BE2C (cell line): ENCODE data around the gene PGF.

Source experiments
- DNase-seq: peaks from one replicate; pipeline ENCODE4 v3.0.0-alpha.2; 2020
- H3K27me3 ChIP-seq: fragments of 250-450 bp; sonication (Bioruptor Pico); 2 replicates; pipeline ENCODE4 v1.5.1; 2020; ENCODE audit warnings: mild to moderate bottlenecking
- H3K36me3 ChIP-seq: fragments of 250-450 bp; sonication (Bioruptor Pico); 2 replicates; pipeline ENCODE4 v1.5.1; 2020; ENCODE audit warnings: mild to moderate bottlenecking
- H3K4me1 ChIP-seq: fragments of 250-450 bp; sonication (Bioruptor Pico); 2 replicates; pipeline ENCODE4 v1.5.1; 2020
- H3K4me3 ChIP-seq: 2 replicates; pipeline ENCODE4 v1.5.1; 2011; ENCODE audit warnings: low read depth, low read length
- H3K9me3 ChIP-seq: fragments of 250-450 bp; sonication (Bioruptor Pico); 2 replicates; pipeline ENCODE4 v1.5.1; 2020
- TF ChIP-seq, protein P1 (sequence below): IDR thresholded peaks from 2 replicates; pipeline ENCODE4 v1.5.1; 2012; ENCODE audit warnings: mild to moderate bottlenecking, low read depth, low read length

PGF gene

DNA sequence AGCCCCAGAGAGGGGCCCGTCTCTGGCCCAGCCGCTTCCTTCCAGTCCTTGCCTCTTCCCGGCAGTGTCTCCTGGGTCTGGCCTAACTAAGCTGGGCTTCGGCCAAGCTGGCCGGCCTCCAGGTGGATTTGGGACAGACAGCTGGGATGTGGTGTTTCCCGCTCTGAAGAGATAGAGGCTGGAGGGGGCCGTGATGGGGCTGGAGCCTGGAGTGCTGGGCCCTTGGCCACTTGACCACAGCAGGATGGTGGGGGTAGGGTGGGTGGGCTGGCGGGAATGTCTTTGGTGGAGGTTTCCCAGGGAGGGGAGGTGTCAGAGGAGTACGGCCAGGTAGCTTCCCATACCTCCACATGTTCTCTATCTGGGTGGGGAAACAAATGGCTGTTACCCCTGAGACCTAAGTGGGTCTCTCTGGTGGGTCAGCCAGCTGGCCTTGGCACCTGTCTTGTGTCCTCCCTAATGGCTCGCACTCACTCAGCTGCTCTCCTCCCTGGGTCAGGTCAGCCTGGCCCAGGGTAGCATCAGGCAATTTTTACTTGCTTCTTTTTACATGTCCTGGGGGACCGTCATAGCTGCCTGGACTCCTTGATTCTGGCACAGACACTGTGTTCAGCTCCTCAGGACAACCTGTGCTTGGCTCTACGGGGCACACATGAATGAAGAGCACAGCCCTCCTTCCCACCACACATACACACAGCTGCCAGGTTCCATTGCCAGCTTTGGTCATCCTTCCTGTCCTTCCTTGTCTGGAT is 19.8 kb upstream of the PGF start:
- Histone ChIP-seq H3K27me3 (no peaks in the 10 kb centered on the region), H3K4me1 (peaks cover 24% of the 10 kb centered on the region), H3K9me3 (no peaks in the 10 kb centered on the region), H3K4me3 (no peak overlapping the region), H3K36me3 (no peaks in the 10 kb centered on the region)
- TF ChIP-seq, protein P1, sequence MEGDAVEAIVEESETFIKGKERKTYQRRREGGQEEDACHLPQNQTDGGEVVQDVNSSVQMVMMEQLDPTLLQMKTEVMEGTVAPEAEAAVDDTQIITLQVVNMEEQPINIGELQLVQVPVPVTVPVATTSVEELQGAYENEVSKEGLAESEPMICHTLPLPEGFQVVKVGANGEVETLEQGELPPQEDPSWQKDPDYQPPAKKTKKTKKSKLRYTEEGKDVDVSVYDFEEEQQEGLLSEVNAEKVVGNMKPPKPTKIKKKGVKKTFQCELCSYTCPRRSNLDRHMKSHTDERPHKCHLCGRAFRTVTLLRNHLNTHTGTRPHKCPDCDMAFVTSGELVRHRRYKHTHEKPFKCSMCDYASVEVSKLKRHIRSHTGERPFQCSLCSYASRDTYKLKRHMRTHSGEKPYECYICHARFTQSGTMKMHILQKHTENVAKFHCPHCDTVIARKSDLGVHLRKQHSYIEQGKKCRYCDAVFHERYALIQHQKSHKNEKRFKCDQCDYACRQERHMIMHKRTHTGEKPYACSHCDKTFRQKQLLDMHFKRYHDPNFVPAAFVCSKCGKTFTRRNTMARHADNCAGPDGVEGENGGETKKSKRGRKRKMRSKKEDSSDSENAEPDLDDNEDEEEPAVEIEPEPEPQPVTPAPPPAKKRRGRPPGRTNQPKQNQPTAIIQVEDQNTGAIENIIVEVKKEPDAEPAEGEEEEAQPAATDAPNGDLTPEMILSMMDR: no peak
- DNase-seq: peak; percentile 54

DNA sequence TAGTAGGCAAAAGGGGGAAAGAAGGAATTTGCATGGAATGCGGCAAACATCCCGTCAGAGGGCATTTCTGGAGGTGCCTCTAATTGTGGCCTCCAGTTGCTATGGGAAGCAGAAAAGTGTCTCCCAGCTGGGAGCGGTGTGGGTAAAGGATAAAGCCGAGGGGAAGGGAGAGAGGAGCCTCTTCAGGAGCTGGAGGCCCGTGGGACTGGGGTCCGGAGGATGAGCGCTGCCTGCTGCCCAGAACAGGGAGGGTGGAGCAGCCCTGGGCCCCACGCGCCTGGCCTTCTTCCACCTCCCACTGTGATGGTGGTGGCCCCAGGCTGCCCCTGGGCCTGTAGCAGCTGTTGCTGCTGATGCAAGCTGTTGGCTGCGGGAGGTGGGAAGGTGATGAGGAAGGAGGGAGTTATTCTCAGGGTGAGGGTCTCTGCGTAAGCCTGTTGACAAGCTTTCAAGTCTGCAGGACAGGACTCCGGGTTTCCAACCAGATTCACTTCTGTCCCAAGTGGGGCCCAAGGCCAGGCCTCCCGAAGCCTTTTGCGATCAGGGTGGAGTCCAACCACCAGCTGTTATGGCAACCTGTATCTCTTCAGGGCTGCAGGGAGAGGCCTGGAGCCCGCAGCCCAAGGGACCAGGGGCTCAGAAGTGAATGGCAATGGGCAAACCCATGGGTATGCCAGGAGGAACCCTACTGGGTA is 19.1 kb upstream of the PGF start:
- Histone ChIP-seq H3K27me3 (no peaks in the 10 kb centered on the region), H3K36me3 (no peaks in the 10 kb centered on the region), H3K9me3 (no peaks in the 10 kb centered on the region), H3K4me3 (no peak overlapping the region), H3K4me1 (peaks cover 19% of the 10 kb centered on the region)
- TF ChIP-seq, protein P1: no peak
- no peak for DNase-seq

DNA sequence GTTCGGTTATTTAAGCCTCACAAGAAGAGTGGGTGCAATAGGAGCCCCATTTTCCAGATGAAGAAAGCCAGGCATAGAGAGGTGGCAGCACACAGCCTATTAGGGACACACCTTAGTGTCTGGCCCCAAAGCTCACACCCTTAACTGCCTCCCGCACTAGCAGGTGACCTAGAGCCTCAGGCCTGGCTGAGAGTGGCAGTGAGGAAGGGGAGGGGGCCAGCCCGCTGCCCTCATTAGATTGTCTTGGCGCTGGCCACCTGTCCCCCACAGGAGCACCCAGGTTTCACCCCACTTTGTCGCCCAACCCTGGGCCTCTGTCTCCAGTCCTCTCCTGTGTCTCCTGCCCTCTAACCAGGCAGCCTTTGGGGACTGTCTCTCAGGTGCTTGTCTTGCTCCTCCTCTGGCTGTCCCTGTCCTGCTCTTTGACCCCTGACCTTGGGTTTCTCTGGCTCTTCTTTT is 18.5 kb upstream of the PGF start:
- Histone ChIP-seq H3K36me3 (no peaks in the 10 kb centered on the region), H3K4me3 (no peak overlapping the region), H3K9me3 (no peaks in the 10 kb centered on the region), H3K4me1 (peaks cover 15% of the 10 kb centered on the region), H3K27me3 (no peaks in the 10 kb centered on the region)
- no peak for DNase-seq
- TF ChIP-seq, protein P1: no peak

DNA sequence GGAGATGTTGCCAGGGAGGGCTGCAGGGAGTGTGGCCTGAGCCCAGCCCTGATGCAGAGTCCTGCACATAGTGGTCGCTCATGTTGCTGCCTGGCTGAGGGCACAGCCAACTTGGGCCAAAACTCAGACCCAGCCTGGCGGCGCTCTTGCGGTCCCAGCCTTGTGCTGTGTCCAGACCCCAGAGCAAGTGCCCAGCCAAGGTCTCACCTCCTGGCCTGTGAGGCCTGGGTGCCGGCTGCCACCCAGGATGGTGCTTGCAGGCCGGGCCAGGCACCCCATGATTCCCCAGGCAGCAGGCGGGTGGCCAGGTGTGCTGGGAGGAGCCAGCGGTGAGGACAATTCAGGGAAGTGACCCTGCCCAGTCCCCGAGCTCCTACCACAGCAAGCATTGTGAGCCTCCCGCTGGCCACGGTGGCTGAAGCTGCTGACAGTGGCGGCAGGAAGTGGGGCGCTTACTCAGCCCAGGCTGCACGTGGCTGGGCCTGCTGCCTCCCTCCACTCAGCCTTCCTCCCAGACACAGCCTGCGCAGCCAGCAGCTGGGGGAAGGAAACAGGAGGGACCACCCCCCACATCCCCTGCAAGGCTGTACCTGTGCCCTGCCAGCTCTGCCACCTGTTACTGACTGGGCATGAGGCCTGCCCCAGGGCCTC is 17.7 kb upstream of the PGF start:
- no peaks in the 10 kb centered on the region for H3K9me3 ChIP-seq
- peaks cover 14% of the 10 kb centered on the region for H3K4me1 ChIP-seq
- TF ChIP-seq, protein P1: no peak
- no peaks in the 10 kb centered on the region for H3K27me3 ChIP-seq
- H3K4me3 ChIP-seq: no peak overlapping the region
- no peak for DNase-seq
- no peaks in the 10 kb centered on the region for H3K36me3 ChIP-seq

DNA sequence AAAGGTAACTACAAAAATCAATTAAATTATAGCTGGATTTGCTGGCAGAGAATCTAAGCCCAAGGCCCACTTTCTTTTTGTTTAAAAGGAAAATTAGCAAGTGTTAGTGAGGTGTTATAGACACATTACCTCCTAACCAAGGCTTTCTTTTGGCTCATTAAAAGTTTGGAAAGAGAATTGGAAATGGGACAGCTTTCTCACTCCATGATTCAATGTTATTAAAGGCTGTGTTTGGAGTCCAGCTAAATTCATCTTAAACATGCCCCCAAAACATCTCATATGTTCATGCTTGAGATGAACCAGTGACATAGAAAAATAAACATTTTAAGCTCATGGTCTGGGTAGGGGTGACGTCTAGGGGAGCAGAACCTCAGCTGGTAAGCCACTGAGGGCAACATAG is 13.4 kb upstream of the PGF start:
- Histone ChIP-seq H3K36me3 (no peaks in the 10 kb centered on the region), H3K4me1 (peaks cover 4% of the 10 kb centered on the region; the same call in 1 of the 2 replicates), H3K27me3 (no peaks in the 10 kb centered on the region), H3K9me3 (no peaks in the 10 kb centered on the region), H3K4me3 (no peak overlapping the region)
- TF ChIP-seq, protein P1: no peak
- DNase-seq: no peak
